Adrenal gland (tissue), 12 donors: Measurements from ENCODE around the gene PAWR. TPM values are rescaled to one million over a fixed set of nuclear protein-coding genes. Genes with fewer than 3 reads are reported as not detected.

Experiments
- DNase-seq, 7 donors: peaks; one replicate each; pipeline ENCODE4 v3.0.0-alpha.2; 2019 to 2020
- H3K27ac ChIP-seq, 5 donors: fragments of 200-600 bp; sonication (generic) in 4 of 5; 1 replicate in 3 of 5; 2 replicates in 2 of 5; pipeline versions ENCODE4 v1.5.1 to v1.8.0; 2016 to 2020; ENCODE audit warnings: mild to moderate bottlenecking in 1 of 5
- H3K27me3 ChIP-seq: fragments of 200-600 bp; 2 replicates; pipeline ENCODE4 v1.8.0; 2021
- H3K36me3 ChIP-seq, 2 donors: fragments of 200-600 bp; replicated peaks in 1 of 2; 1 replicate in 1 of 2; 2 replicates in 1 of 2; pipeline versions ENCODE4 v1.5.1 to v1.8.0; 2018 to 2022
- H3K4me1 ChIP-seq, 2 donors: fragments of 200-600 bp; replicated peaks in 1 of 2; 1 replicate in 1 of 2; 2 replicates in 1 of 2; pipeline versions ENCODE4 v1.5.1 to v1.8.0; 2018 to 2021
- H3K4me3 ChIP-seq, 4 donors: fragments of 200-600 bp; sonication (generic) in 3 of 4; one replicate each; pipeline ENCODE4 v1.5.1; 2016 to 2018
- H3K9me3 ChIP-seq, 3 donors: fragments of 200-600 bp; sonication (generic) in 1 of 3; replicated peaks in 1 of 3; 1 replicate in 2 of 3; 2 replicates in 1 of 3; pipeline versions ENCODE4 v1.5.1 to v1.8.0; 2016 to 2021
- CTCF ChIP-seq, 6 experiments: fragments of 450-650 bp in 4 of 6; fragments of 200-600 bp in 2 of 6; sonication (generic) in 1 of 6; IDR thresholded peaks; 1 replicate in 5 of 6; 2 replicates in 1 of 6; pipeline versions ENCODE4 v1.5.1 to v1.8.0; 2016 to 2021; ENCODE audit warnings: antibody characterized with exemption in 6 of 6, mild to moderate bottlenecking in 2 of 6, moderate library complexity in 1 of 6
- POLR2A ChIP-seq, 2 donors: fragments of 450-650 bp; IDR thresholded peaks; one replicate each; pipeline ENCODE4 v1.6.1; 2017; ENCODE audit warnings: antibody characterized with exemption in 2 of 2, mild to moderate bottlenecking in 2 of 2, moderate library complexity in 1 of 2
- WGBS, 4 donors: extraction: QIAGEN DNeasy Blood & Tissue Kit in 2 of 4; methylation state at CpG; one replicate each; pipeline versions ENCODE4 v1.1.5 to v1.1.7; 2013 to 2017; 5-methylcytosine and 5-hydroxymethylcytosine counted together
- intact Hi-C, 2 donors: fragments of 100-400 bp; cut with DNase I; formaldehyde crosslinking; loops; one replicate each; pipeline versions ENCODE4 v1.14.1 to v1.15.0; 2022 to 2023
- polyA plus RNA-seq, 3 donors: library from polyadenylated mRNA; stranded (reverse); fragments of 200-250 nt in 2 of 3; fragments of 350-450 nt in 1 of 3; fragmentation: Illumina TruSeq in 1 of 3; extraction: RNeasy Lipid Tissue Mini Kit (QIAGEN cat#74804) in 1 of 3; gene quantifications; one replicate each; pipeline ENCODE4 v1.2.3, GENCODE V29; 2013 to 2014
- total RNA-seq, 9 donors: library from RNA; depleted of rRNA in 4 of 9; stranded (reverse); fragments of >200 nt in 4 of 9; fragments of 120-200 nt in 1 of 9; fragmentation: NEBNext Ultra II Directional in 1 of 9; extraction: Animal tissue kit (Norgen Biotek cat#: 25700) in 1 of 9; gene quantifications; one replicate each; pipeline versions ENCODE4 v1.1.0 to v1.2.4, GENCODE V29; 2013 to 2023
- donor health status: healthy with polysubstance abuse.
- donor health status: Bipolar disorder and iron deficiency.
- donor health status: DM: yes; HTN: yes; CAD: no.
- donor health status: DM: no; HTN: no; CAD: no.
- donor health status: DM: no; HTN: no; CAD: no.
- donor health status: DM: yes; HTN: yes; CAD: no.

PAWR gene
- total and polyA plus RNA-seq, 12 donors: 8.5 to 63.7 (median 24.6) TPM

- Histone ChIP-seq H3K4me3 (no peak overlapping the region), H3K27me3 (no peaks in the 10 kb centered on the region), H3K4me1 (no peaks in the 10 kb centered on the region), H3K9me3 (no peaks in the 10 kb centered on the region), H3K27ac (no peak overlapping the region), H3K36me3 (no peaks in the 10 kb centered on the region)
- no peak for DNase-seq
- WGBS, 4 donors: 89 to 93% (median 91%) methylated on average over 3 of the region's 3 CpGs
- intact Hi-C loops: loop anchor here in 1 of 2 donors (5.0 kb wide), 1 partner anchor 125 kb away; no protein-coding TSS in a partner anchor
- TF ChIP-seq CTCF (IDR thresholded peaks at IDR 0.05) (no peak), POLR2A (IDR thresholded peaks at IDR 0.05) (no peak)
Observed at GRCh38 chr12:79537675-79538074, 153.1 kb downstream of the PAWR start.

DNA sequence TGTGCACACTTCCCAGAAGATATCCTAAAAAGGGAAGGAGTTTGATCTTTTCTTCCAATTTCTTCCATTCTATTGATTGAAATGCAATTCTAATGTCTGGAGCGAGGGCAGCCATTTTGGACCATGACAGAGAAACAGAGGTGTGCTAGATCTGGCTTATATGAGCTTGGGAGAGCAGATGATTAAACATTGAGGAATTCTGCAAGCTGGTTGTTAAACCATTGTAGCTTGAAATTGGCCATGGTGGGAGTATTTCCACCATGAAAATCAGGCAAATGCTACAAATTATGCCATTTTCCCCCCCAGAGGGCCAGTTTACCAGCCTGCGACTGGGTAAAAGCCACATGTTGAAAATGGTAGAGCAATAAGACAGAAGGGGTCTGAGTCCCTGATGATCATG is 155.0 kb downstream of the PAWR start:
- Histone ChIP-seq H3K36me3 (no peaks in the 10 kb centered on the region), H3K4me1 (peaks cover 0 to 9% of the 10 kb centered on the region in 2 donors), H3K27me3 (no peaks in the 10 kb centered on the region), H3K9me3 (no peaks in the 10 kb centered on the region), H3K27ac (no peak overlapping the region), H3K4me3 (no peak overlapping the region)
- intact Hi-C loops: loop anchor here in 1 of 2 donors (5.0 kb wide), 1 partner anchor 123 kb away; no protein-coding TSS in a partner anchor
- TF ChIP-seq POLR2A (IDR thresholded peaks at IDR 0.05): no peak
- TF ChIP-seq CTCF (IDR thresholded peaks at IDR 0.05): no peak
- 90 to 98% (median 94%) methylated on average over 2 of the region's 2 CpGs for WGBS, 4 donors
- DNase-seq: no peak

Other genes with a start within 250 kb of the PAWR start
- gene PPP1R12A, start 244.1 kb upstream of the PAWR start, total RNA-seq: 10 to 100 TPM; 26.6 to 93.4 (median 51.6) TPM
- gene PPP1R12A, start 244.1 kb upstream of the PAWR start, polyA plus RNA-seq: 10 to 100 TPM; 17.0 to 58.7 (median 27.9) TPM